GM10266 (cell line): ENCODE measurements around the gene DNM3.

Source experiments
- DNase-seq: peaks from one replicate; pipeline ENCODE4 v3.0.0; 2012; ENCODE audit errors: extremely low spot score
- CTCF ChIP-seq: IDR thresholded peaks from 2 replicates; pipeline ENCODE4 v1.5.1; 2012; ENCODE audit warnings: mild to moderate bottlenecking, low read depth; ENCODE audit not compliant: control insufficient read depth, insufficient read depth; ENCODE audit errors: missing control alignments

DNM3 gene

GRCh38 chr1:172456344-172456769 lies 615.1 kb downstream of the DNM3 start:
- no peak for DNase-seq
- no peak for TF ChIP-seq CTCF

GRCh38 chr1:172457479-172458130 lies 616.3 kb downstream of the DNM3 start:
- TF ChIP-seq CTCF: no peak
- no peak for DNase-seq

- TF ChIP-seq CTCF: no peak
- no peak for DNase-seq
Observed at GRCh38 chr1:172460177-172460576, 618.9 kb downstream of the DNM3 start.

- DNase-seq: no peak
- no peak for TF ChIP-seq CTCF
Observed at GRCh38 chr1:172460887-172461315, 619.6 kb downstream of the DNM3 start.
